K562 (cell line): Measurements from ENCODE around the gene UFC1. TPM values are rescaled to one million over a fixed set of nuclear protein-coding genes. Genes with fewer than 3 reads are reported as not detected.

Experiments used
- HMG20A ChIP-seq: fragments of 450-650 bp; formaldehyde crosslinking; conservative IDR thresholded peaks from 2 replicates; pipeline ENCODE4 v1.4.0; 2020; ENCODE audit warnings: mild to moderate bottlenecking, mixed read lengths
- HMGN3 ChIP-seq: IDR thresholded peaks from 2 replicates; pipeline ENCODE4 v1.6.1; 2011; ENCODE audit warnings: borderline replicate concordance, low read depth, mild to moderate bottlenecking, mixed read lengths, low read length; ENCODE audit not compliant: insufficient read length; ENCODE audit errors: extremely low read depth
- IRF2 ChIP-seq: sonication (generic); formaldehyde crosslinking; IDR thresholded peaks from 2 replicates; pipeline ENCODE4 v1.8.1; 2022; ENCODE audit warnings: mild to moderate bottlenecking, missing genetic modification reagents
- KLF6 ChIP-seq: fragments of 250-450 bp; sonication (Bioruptor Pico); IDR thresholded peaks from 2 replicates; pipeline ENCODE4 v1.4.0; 2020; ENCODE audit warnings: mild to moderate bottlenecking, moderate library complexity, borderline replicate concordance
- MBD2 ChIP-seq: sonication (generic); IDR thresholded peaks from 2 replicates; pipeline ENCODE4 v1.6.1; 2016; ENCODE audit warnings: low read depth, borderline replicate concordance
- PHB ChIP-seq: fragments of 250-450 bp; sonication (Bioruptor Pico); IDR thresholded peaks from 2 replicates; pipeline ENCODE4 v1.5.0; 2021
- PML ChIP-seq: IDR thresholded peaks from 2 replicates; pipeline ENCODE4 v1.6.1; 2012; ENCODE audit warnings: low read length, inconsistent platforms
- SMAD2 ChIP-seq: fragments of 150-350 bp; IDR thresholded peaks from 2 replicates; pipeline ENCODE4 v1.6.1; 2014; ENCODE audit warnings: low read depth, mild to moderate bottlenecking, low read length
- ZC3H8 ChIP-seq: fragments of 450-650 bp; IDR thresholded peaks from 2 replicates; pipeline ENCODE4 v1.6.1; 2017
- ZNF175 ChIP-seq: fragments of 200-800 bp; sonication (Bioruptor generic); IDR thresholded peaks from 2 replicates; pipeline ENCODE4 v1.6.1; 2016; ENCODE audit warnings: low read depth, mild to moderate bottlenecking, missing genetic modification characterization, missing compliant biosample characterization
- ZNF24 ChIP-seq: fragments of 450-650 bp; IDR thresholded peaks from 2 replicates; pipeline ENCODE4 v1.6.1; 2016
- polyA plus RNA-seq, 8 experiments: library from polyadenylated mRNA; depleted of rRNA in 4 of 8; stranded (reverse) in 5 of 8; unstranded in 3 of 8; fragments of >200 nt; fragmentation: Nextera tagmentation in 2 of 8; fragmentation: Illumina TruSeq in 1 of 8; extraction: Ambion mirVana in 2 of 8; extraction: Trizol in 1 of 8; gene quantifications; 2 replicates each; pipeline versions ENCODE4 v1.2.1 to v1.2.3, GENCODE V29; 2011 to 2014; ENCODE audit warnings: inconsistent platforms in 1 of 8, missing spikeins in 1 of 8
- total RNA-seq, 7 experiments: library from RNA; depleted of rRNA in 6 of 7; stranded (reverse); fragments of >200 nt in 6 of 7; fragmentation: Illumina TruSeq in 2 of 7; extraction: Trizol in 2 of 7; gene quantifications; 2 replicates each; pipeline versions ENCODE4 v1.2.1 to v1.2.3, GENCODE V29; 2011 to 2021; ENCODE audit warnings: low replicate concordance in 1 of 7
- TF ChIP-seq, protein P1 (sequence below): fragments of 250-450 bp; sonication (Bioruptor Pico); IDR thresholded peaks from 2 replicates; pipeline ENCODE4 v1.5.0; 2022; ENCODE audit warnings: mild to moderate bottlenecking
- TF ChIP-seq, protein P2 (sequence below): fragments of 450-650 bp; formaldehyde crosslinking; IDR thresholded peaks from 2 replicates; pipeline ENCODE4 v1.4.0; 2020; ENCODE audit warnings: mild to moderate bottlenecking, moderate library complexity
- TF ChIP-seq, protein P3 (sequence below): fragments of 250-450 bp; sonication (Bioruptor Pico); IDR thresholded peaks from 2 replicates; pipeline ENCODE4 v1.6.1; 2021; ENCODE audit warnings: mild to moderate bottlenecking
- TF ChIP-seq, protein P4 (sequence below): fragments of 450-650 bp; IDR thresholded peaks from 2 replicates; pipeline ENCODE4 v1.6.1; 2017; ENCODE audit warnings: mild to moderate bottlenecking, moderate library complexity

UFC1 gene
- total and polyA plus RNA-seq, 9 of the 15 experiments (the other 6 are each of a cell fraction or from before 2014, with no cell fraction given) = 92.8 to 220 (median 161) TPM

DNA sequence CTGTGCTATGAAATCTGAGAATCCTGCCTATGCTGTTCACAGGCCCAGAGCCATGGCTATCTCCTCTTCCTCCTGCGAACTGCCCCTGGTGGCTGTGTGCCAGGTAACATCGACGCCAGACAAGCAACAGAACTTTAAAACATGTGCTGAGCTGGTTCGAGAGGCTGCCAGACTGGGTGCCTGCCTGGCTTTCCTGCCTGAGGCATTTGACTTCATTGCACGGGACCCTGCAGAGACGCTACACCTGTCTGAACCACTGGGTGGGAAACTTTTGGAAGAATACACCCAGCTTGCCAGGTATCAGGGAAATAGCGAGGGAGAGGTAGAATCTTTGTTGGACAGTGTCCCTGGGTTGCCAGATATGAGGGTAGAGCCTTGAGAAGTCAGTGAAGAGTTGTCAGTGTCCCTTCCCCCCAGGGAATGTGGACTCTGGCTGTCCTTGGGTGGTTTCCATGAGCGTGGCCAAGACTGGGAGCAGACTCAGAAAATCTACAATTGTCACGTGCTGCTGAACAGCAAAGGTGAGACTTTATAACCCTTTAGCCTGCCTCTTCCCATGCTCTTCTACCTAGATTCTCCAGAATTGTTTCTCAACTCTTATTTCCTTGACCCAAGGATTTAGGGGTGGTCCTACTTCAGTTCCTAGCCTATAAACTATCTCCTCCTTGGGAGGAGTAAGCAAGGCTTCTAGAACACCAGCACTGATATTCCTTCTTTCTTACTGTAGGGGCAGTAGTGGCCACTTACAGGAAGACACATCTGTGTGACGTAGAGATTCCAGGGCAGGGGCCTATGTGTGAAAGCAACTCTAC, 34.5 kb upstream of the UFC1 start (continued):
- TF ChIP-seq HMG20A (no peak), ZC3H8 (no peak), IRF2 (CRISPR knock-in tag) (no peak), SMAD2 (no peak), ZNF175 (CRISPR knock-in tag) (no peak), PML (0 out of 2 replicates have a peak, but pooled peaks have one; percentile 14), MBD2 (no peak), HMGN3 (no peak), PHB (CRISPR knock-in tag) (no peak), ZNF24 (no peak), KLF6 (CRISPR knock-in tag) (no peak)
- TF ChIP-seq, protein P1, sequence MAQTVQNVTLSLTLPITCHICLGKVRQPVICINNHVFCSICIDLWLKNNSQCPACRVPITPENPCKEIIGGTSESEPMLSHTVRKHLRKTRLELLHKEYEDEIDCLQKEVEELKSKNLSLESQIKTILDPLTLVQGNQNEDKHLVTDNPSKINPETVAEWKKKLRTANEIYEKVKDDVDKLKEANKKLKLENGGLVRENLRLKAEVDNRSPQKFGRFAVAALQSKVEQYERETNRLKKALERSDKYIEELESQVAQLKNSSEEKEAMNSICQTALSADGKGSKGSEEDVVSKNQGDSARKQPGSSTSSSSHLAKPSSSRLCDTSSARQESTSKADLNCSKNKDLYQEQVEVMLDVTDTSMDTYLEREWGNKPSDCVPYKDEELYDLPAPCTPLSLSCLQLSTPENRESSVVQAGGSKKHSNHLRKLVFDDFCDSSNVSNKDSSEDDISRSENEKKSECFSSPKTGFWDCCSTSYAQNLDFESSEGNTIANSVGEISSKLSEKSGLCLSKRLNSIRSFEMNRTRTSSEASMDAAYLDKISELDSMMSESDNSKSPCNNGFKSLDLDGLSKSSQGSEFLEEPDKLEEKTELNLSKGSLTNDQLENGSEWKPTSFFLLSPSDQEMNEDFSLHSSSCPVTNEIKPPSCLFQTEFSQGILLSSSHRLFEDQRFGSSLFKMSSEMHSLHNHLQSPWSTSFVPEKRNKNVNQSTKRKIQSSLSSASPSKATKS (CRISPR knock-in tag) = no peak
- TF ChIP-seq, protein P2, sequence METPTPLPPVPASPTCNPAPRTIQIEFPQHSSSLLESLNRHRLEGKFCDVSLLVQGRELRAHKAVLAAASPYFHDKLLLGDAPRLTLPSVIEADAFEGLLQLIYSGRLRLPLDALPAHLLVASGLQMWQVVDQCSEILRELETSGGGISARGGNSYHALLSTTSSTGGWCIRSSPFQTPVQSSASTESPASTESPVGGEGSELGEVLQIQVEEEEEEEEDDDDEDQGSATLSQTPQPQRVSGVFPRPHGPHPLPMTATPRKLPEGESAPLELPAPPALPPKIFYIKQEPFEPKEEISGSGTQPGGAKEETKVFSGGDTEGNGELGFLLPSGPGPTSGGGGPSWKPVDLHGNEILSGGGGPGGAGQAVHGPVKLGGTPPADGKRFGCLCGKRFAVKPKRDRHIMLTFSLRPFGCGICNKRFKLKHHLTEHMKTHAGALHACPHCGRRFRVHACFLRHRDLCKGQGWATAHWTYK = no peak
- TF ChIP-seq, protein P3, sequence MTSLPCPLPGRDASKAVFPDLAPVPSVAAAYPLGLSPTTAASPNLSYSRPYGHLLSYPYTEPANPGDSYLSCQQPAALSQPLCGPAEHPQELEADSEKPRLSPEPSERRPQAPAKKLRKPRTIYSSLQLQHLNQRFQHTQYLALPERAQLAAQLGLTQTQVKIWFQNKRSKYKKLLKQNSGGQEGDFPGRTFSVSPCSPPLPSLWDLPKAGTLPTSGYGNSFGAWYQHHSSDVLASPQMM (CRISPR knock-in tag) = no peak
- TF ChIP-seq, protein P4, sequence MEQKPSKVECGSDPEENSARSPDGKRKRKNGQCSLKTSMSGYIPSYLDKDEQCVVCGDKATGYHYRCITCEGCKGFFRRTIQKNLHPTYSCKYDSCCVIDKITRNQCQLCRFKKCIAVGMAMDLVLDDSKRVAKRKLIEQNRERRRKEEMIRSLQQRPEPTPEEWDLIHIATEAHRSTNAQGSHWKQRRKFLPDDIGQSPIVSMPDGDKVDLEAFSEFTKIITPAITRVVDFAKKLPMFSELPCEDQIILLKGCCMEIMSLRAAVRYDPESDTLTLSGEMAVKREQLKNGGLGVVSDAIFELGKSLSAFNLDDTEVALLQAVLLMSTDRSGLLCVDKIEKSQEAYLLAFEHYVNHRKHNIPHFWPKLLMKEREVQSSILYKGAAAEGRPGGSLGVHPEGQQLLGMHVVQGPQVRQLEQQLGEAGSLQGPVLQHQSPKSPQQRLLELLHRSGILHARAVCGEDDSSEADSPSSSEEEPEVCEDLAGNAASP = no peak
